HepG2 (cell line): Measurements from ENCODE around the gene TTC6. TPM values are rescaled to one million over a fixed set of nuclear protein-coding genes. Genes with fewer than 3 reads are reported as not detected.

ENCODE experiments used
- CBX5 ChIP-seq: sonication (generic); formaldehyde crosslinking; IDR thresholded peaks from 2 replicates; pipeline ENCODE4 v1.4.0; 2020; ENCODE audit warnings: missing genetic modification reagents, borderline replicate concordance
- CCAR2 ChIP-seq: fragments of 200-400 bp; formaldehyde crosslinking; optimal IDR thresholded peaks from 2 replicates; pipeline ENCODE3; 2018; ENCODE audit warnings: low read depth, mild to moderate bottlenecking, low read length, moderate library complexity
- GATA4 ChIP-seq: sonication (generic); IDR thresholded peaks from 2 replicates; pipeline ENCODE4 v1.6.1; 2016; ENCODE audit warnings: antibody characterized with exemption, low read depth, borderline replicate concordance
- GTF3A ChIP-seq: sonication (generic); formaldehyde crosslinking; conservative IDR thresholded peaks from 2 replicates; pipeline ENCODE4 v1.4.0; 2020; ENCODE audit warnings: mild to moderate bottlenecking, missing genetic modification reagents
- HNRNPH1 ChIP-seq: fragments of 200-400 bp; formaldehyde crosslinking; optimal IDR thresholded peaks from 2 replicates; pipeline ENCODE3; 2017; ENCODE audit warnings: mild to moderate bottlenecking, low read depth, low read length
- IRF2 ChIP-seq: IDR thresholded peaks from 2 replicates; pipeline ENCODE4 v1.6.1; 2018; ENCODE audit warnings: missing genetic modification reagents, missing compliant biosample characterization
- KAT8 ChIP-seq: IDR thresholded peaks from 2 replicates; pipeline ENCODE4 v1.6.1; 2016; ENCODE audit warnings: missing genetic modification reagents, missing compliant biosample characterization
- KLF15 ChIP-seq: sonication (generic); formaldehyde crosslinking; IDR thresholded peaks from 2 replicates; pipeline ENCODE4 v1.8.1; 2023; ENCODE audit warnings: borderline replicate concordance, mild to moderate bottlenecking, inconsistent platforms, missing genetic modification reagents, mixed read lengths
- MZF1 ChIP-seq: sonication (generic); formaldehyde crosslinking; IDR thresholded peaks from 2 replicates; pipeline ENCODE4 v1.8.1; 2023; ENCODE audit warnings: mild to moderate bottlenecking, missing genetic modification reagents, borderline replicate concordance
- NBN ChIP-seq: fragments of 450-650 bp; conservative IDR thresholded peaks from 2 replicates; pipeline ENCODE4 v1.6.1; 2017
- NFRKB ChIP-seq: fragments of 450-650 bp; IDR thresholded peaks from 2 replicates; pipeline ENCODE4 v1.6.1; 2017
- NR2F1 ChIP-seq, 2 experiments: fragments of 450-650 bp in 1 of 2; formaldehyde crosslinking in 1 of 2; IDR thresholded peaks; 2 replicates each; pipeline versions ENCODE4 v1.5.0 to v1.6.1; 2016 to 2020; ENCODE audit warnings: mild to moderate bottlenecking in 1 of 2, missing compliant biosample characterization in 1 of 2, missing genetic modification reagents in 1 of 2, moderate library complexity in 1 of 2
- RFXANK ChIP-seq: IDR thresholded peaks from 2 replicates; pipeline ENCODE4 v1.6.1; 2016
- SMC3 ChIP-seq: IDR thresholded peaks from 2 replicates; pipeline ENCODE4 v1.6.1; 2011; ENCODE audit warnings: low read length, improper control_type of control experiment
- SNAPC2 ChIP-seq: sonication (generic); formaldehyde crosslinking; IDR thresholded peaks from 2 replicates; pipeline ENCODE4 v1.8.1; 2022; ENCODE audit warnings: mild to moderate bottlenecking, missing genetic modification reagents
- SP140L ChIP-seq: sonication (generic); formaldehyde crosslinking; IDR thresholded peaks from 2 replicates; pipeline ENCODE4 v1.4.0; 2020; ENCODE audit warnings: missing genetic modification reagents, borderline replicate concordance
- SUZ12 ChIP-seq: fragments of 150-350 bp; IDR thresholded peaks from 2 replicates; pipeline ENCODE4 v1.6.1; 2014; ENCODE audit warnings: low read depth, low read length
- ZBTB3 ChIP-seq: sonication (generic); formaldehyde crosslinking; IDR thresholded peaks from 2 replicates; pipeline ENCODE4 v1.4.0; 2020; ENCODE audit warnings: low read depth, mild to moderate bottlenecking, moderate library complexity, missing genetic modification reagents, borderline replicate concordance
- ZFP62 ChIP-seq: sonication (generic); formaldehyde crosslinking; IDR thresholded peaks from 2 replicates; pipeline ENCODE4 v1.4.0; 2020; ENCODE audit warnings: missing genetic modification reagents
- ZKSCAN5 ChIP-seq: sonication (generic); formaldehyde crosslinking; IDR thresholded peaks from 2 replicates; pipeline ENCODE4 v1.5.1; 2020; ENCODE audit warnings: mild to moderate bottlenecking, missing genetic modification reagents
- ZNF557 ChIP-seq: sonication (generic); formaldehyde crosslinking; IDR thresholded peaks from 2 replicates; pipeline ENCODE4 v1.4.0; 2020; ENCODE audit warnings: missing genetic modification reagents
- polyA plus RNA-seq, 8 experiments: library from polyadenylated mRNA; depleted of rRNA in 3 of 8; stranded (reverse) in 7 of 8; unstranded in 1 of 8; fragments of >200 nt; fragmentation: Illumina TruSeq in 4 of 8; extraction: Trizol in 4 of 8; gene quantifications; 2 replicates each; pipeline versions ENCODE4 v1.2.1 to v1.2.3, GENCODE V29; 2011 to 2016; ENCODE audit warnings: low read depth in 4 of 8, missing spikeins in 1 of 8, mixed read lengths in 1 of 8; ENCODE audit not compliant: insufficient read depth in 1 of 8
- total RNA-seq, 5 experiments: library from RNA; depleted of rRNA; stranded (reverse); fragments of >200 nt; fragmentation: Illumina TruSeq; extraction: Trizol; gene quantifications; 2 replicates each; pipeline ENCODE4 v1.2.3, GENCODE V29; 2016; ENCODE audit warnings: low read depth in 1 of 5
- TF ChIP-seq, protein P1 (sequence below): sonication (generic); formaldehyde crosslinking; IDR thresholded peaks from 2 replicates; pipeline ENCODE4 v1.5.0; 2020; ENCODE audit warnings: mild to moderate bottlenecking, missing genetic modification reagents, moderate library complexity
- TF ChIP-seq, protein P2 (sequence below): sonication (generic); formaldehyde crosslinking; IDR thresholded peaks from 2 replicates; pipeline ENCODE4 v1.4.0; 2020; ENCODE audit warnings: mild to moderate bottlenecking, low read depth, missing genetic modification reagents
- TF ChIP-seq, protein P3 (sequence below): sonication (generic); formaldehyde crosslinking; IDR thresholded peaks from 2 replicates; pipeline ENCODE4 v1.4.0; 2020; ENCODE audit warnings: missing genetic modification reagents
- TF ChIP-seq, protein P4 (sequence below): IDR thresholded peaks from 2 replicates; pipeline ENCODE4 v1.6.1; 2016; ENCODE audit warnings: mild to moderate bottlenecking, missing biosample characterization, missing genetic modification reagents
- TF ChIP-seq, protein P5 (sequence below): IDR thresholded peaks from 2 replicates; pipeline ENCODE4 v1.6.1; 2018; ENCODE audit warnings: missing genetic modification reagents

TTC6 gene
- total and polyA plus RNA-seq, 2 of the 13 experiments (the other 11 are each of a cell fraction or from before 2014, with no cell fraction given) = 9.3 to 27.4 TPM

DNA sequence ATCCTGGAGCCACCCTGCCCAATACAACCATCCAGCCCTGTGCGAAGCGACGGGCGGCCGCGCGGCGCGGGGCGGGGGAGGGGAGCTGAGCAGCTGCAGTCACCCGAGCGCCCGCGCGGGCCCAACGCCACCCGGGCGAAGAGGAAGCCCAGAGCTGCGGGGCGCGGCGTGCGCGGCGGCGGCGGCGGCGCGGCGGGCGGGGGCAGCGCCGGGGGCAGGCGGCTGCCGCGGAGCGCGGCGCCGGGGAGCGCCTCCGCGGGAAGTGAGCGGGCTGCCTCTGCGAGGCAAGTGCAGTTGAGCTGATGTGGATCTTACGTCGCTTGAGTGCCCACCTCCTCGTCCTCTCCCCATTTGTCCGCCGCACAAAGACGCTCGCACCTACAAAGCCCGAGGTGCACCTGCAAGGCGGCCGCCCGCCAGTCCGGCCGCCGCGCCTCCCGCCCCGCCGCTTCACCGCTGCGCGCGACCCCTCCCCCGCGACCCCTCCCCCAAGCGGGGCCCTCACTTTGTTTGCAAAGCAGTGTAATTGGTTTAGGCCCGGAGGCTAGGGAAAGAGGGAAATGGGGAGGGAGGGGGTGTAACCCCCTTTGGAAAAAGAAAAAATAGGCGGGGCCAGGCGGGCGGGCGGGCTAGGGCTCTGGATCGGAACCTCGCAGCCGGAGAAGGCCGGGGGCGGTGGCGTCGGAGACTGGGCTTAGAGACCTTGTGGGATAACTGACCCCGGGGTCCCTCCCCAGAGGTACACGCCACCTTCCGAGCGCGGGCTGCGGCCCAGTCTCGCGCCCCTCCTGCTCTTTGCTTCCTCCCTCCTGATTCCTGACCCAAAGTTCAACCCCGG is at the start of gene TTC6, which contains the start of gene FOXA1 (continued):
- TF ChIP-seq, protein P1, sequence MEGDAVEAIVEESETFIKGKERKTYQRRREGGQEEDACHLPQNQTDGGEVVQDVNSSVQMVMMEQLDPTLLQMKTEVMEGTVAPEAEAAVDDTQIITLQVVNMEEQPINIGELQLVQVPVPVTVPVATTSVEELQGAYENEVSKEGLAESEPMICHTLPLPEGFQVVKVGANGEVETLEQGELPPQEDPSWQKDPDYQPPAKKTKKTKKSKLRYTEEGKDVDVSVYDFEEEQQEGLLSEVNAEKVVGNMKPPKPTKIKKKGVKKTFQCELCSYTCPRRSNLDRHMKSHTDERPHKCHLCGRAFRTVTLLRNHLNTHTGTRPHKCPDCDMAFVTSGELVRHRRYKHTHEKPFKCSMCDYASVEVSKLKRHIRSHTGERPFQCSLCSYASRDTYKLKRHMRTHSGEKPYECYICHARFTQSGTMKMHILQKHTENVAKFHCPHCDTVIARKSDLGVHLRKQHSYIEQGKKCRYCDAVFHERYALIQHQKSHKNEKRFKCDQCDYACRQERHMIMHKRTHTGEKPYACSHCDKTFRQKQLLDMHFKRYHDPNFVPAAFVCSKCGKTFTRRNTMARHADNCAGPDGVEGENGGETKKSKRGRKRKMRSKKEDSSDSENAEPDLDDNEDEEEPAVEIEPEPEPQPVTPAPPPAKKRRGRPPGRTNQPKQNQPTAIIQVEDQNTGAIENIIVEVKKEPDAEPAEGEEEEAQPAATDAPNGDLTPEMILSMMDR = peak; percentile 15; the same call in 1 of the 2 replicates
- TF ChIP-seq NR2F1 (CRISPR knock-in tag; IDR thresholded peaks at IDR 0.05) (peak in 1 of 2 experiments; percentile 60; a peak in 1 of 4 replicates), CBX5 (CRISPR knock-in tag) (no peak; the same call in 1 of the 2 replicates), SMC3 (no peak), RFXANK (no peak), KAT8 (CRISPR knock-in tag) (no peak), CCAR2 (no peak), SP140L (CRISPR knock-in tag) (peak; percentile 9; the same call in 1 of the 2 replicates), ZKSCAN5 (CRISPR knock-in tag) (no peak), HNRNPH1 (peak; percentile 74), MZF1 (no peak), GTF3A (CRISPR knock-in tag) (no peak), ZFP62 (CRISPR knock-in tag) (no peak), KLF15 (CRISPR knock-in tag) (no peak), GATA4 (no peak; the same call in 1 of the 2 replicates), SUZ12 (no peak), IRF2 (CRISPR knock-in tag) (peak; percentile 35; the same call in 1 of the 2 replicates), NBN (no peak), ZNF557 (CRISPR knock-in tag) (no peak; the same call in none of the 2 replicates), SNAPC2 (CRISPR knock-in tag) (no peak; the same call in none of the 2 replicates), ZBTB3 (CRISPR knock-in tag) (no peak), NFRKB (no peak)
- TF ChIP-seq, protein P2, sequence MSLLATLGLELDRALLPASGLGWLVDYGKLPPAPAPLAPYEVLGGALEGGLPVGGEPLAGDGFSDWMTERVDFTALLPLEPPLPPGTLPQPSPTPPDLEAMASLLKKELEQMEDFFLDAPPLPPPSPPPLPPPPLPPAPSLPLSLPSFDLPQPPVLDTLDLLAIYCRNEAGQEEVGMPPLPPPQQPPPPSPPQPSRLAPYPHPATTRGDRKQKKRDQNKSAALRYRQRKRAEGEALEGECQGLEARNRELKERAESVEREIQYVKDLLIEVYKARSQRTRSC (CRISPR knock-in tag) = peak; percentile 0; the same call in 1 of the 2 replicates
- TF ChIP-seq, protein P3, sequence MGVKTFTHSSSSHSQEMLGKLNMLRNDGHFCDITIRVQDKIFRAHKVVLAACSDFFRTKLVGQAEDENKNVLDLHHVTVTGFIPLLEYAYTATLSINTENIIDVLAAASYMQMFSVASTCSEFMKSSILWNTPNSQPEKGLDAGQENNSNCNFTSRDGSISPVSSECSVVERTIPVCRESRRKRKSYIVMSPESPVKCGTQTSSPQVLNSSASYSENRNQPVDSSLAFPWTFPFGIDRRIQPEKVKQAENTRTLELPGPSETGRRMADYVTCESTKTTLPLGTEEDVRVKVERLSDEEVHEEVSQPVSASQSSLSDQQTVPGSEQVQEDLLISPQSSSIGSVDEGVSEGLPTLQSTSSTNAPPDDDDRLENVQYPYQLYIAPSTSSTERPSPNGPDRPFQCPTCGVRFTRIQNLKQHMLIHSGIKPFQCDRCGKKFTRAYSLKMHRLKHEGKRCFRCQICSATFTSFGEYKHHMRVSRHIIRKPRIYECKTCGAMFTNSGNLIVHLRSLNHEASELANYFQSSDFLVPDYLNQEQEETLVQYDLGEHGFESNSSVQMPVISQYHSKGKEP (CRISPR knock-in tag) = peak; percentile 15; the same call in 1 of the 2 replicates
- TF ChIP-seq, protein P4, sequence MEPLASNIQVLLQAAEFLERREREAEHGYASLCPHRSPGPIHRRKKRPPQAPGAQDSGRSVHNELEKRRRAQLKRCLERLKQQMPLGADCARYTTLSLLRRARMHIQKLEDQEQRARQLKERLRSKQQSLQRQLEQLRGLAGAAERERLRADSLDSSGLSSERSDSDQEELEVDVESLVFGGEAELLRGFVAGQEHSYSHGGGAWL (CRISPR knock-in tag) = peak; percentile 78
- TF ChIP-seq, protein P5, sequence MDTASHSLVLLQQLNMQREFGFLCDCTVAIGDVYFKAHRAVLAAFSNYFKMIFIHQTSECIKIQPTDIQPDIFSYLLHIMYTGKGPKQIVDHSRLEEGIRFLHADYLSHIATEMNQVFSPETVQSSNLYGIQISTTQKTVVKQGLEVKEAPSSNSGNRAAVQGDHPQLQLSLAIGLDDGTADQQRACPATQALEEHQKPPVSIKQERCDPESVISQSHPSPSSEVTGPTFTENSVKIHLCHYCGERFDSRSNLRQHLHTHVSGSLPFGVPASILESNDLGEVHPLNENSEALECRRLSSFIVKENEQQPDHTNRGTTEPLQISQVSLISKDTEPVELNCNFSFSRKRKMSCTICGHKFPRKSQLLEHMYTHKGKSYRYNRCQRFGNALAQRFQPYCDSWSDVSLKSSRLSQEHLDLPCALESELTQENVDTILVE (CRISPR knock-in tag) = peak; percentile 41
